PC-9 (cell line): ENCODE measurements around the gene SALL3.

Experiments used
- CTCF ChIP-seq: fragments of 200-600 bp; sonication (generic); conservative IDR thresholded peaks from 2 replicates; pipeline ENCODE4 v1.6.1; 2017; ENCODE audit warnings: mixed run types, antibody characterized with exemption, mild to moderate bottlenecking, moderate library complexity
- EZH2 ChIP-seq: fragments of 200-600 bp; sonication (generic); IDR thresholded peaks from 2 replicates; pipeline ENCODE4 v1.8.0; 2017; ENCODE audit warnings: antibody characterized with exemption, low read depth

GRCh38 chr18:78937166-78937565, 42.5 kb upstream of the SALL3 start:
- no peak for TF ChIP-seq CTCF
- no peak for TF ChIP-seq EZH2
